Anterior cingulate cortex (tissue), 58 donors: Measurements from ENCODE around the gene EIF4A3.
A peak's percentile ranks its signal among the peaks of the same experiment; 100 is the strongest.

Experiments
- DNase-seq, 58 donors: peaks; one replicate each; lab custom pipeline; 2025; lab: John Stamatoyannopoulos, UW

EIF4A3 gene

DNA sequence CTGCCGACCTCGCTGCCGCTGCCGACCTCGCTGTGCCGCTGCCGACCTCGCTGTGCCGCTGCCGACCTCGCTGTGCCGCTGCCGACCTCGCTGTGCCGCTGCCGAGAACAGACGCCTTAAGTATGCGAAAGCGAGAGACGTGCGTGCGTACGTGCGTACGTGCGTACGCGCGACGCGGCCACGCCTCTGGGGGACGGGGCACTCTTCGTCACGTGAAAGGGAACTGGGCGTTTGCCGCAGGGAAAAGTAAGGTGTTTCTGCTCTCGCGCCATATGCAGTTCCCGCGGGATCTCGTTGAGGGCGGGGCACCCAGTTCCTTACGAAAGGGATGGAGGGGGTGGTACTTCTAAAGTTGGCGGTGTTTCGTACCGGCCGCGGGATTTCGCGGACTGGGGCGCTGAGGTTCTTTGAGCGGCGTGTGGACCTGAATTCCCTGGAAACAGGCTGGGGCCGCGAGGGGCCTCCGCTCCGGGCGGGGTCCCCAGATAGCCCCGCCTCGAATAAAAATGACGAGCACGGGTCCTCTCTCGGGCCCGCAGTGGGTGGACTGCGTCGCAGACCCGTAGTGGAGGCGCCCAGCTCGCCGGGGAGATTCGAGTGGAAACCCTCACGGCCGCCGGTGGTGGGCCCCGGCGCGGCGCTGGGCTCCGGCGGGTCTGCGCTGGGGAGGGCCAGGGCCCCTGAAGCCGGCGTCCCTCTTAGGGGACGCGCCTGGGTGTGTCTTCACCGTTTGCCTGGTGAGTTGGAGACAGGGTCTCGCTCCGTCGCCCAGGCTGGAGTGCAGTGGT, at the start of gene EIF4A3:
Gene EIF4A3, minus strand, starts transcription at position 94 of the 788 bp plus-strand sequence. CDS start 167 bp downstream, outside the sequence.
- DNase-seq: peak; percentile 54 to 99 (median 96)

DNA sequence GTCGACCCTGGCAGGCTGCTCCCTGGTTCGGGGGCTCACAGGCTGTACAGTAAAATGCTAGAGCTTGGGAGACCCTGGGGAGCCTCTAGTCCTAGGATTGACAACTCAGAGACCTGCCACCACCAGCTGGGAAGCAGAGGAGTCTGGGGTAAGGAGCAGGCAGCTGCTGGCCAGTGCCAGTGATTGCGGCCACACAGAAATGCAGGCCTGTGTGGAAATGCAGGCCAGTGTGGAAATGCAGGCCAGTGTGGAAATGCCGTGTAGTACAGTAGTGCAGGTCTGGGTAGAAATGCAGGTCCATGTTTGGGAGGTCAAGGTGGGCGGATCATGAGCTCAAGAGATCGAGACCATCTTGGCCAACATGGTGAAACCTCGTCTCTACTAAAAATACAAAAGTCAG, 49.7 kb upstream of the EIF4A3 start:
- no peak for DNase-seq

DNA sequence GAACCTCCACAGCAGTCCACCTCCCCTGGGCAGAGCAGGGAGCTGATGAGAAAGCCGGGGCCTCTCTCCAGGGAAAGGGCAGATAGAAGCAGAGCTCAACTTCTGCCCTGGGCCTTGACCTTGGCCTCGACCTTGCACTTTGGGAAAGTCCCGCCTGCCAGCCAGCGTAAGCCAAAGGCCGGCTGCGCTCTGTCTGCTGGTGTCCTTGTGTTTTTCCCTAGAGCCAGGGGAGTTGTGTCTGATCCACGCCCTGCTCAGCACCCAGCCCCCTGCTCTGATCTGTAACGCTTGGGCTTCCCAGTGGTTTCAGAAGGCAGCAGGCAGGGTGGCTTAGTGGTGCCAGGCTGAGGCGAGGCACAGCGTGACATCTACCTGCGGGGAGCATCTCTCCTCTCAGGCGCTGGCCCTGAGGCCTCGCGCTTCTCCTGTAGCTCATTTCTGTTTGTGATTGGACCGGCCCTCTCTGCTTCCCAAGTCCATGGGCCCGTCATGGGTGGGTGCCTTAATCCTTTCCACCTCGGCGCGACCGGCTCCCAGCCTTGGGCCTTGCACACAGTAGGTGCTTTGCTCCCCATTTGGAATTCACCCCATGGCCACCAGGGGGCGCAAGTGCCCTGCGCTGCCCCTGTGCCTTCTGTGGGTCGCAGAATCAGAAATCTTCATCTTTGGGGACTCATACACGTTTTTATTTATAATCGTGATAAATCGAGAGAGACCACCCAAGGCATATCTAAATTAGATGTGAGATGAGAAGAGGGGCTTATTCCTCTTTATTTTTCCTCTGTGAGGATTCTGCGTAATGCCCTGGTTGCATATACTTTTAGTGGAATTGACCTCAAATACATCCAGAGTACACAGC, 49.0 kb upstream of the EIF4A3 start:
- DNase-seq: no peak

DNA sequence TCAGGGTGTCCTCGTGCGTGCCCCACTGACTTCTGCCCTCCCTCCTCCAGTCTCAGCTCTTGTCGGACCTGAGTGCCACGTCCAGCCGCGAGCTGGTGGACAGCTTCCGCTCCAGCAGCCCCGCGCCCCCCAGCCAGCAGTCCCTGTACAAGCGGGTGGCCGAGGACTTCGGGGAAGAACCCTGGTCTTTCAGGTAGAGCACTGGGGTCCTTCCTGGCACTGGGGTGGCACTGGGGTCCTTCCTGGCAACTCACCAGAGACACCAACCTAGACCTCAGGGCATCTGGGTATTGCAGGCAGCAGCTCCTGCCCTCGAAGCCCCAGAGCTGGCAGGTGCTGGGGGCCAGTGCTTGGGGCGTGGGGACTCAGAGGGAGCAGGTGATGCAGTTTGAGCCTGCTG, 48.2 kb upstream of the EIF4A3 start:
- DNase-seq: no peak

DNA sequence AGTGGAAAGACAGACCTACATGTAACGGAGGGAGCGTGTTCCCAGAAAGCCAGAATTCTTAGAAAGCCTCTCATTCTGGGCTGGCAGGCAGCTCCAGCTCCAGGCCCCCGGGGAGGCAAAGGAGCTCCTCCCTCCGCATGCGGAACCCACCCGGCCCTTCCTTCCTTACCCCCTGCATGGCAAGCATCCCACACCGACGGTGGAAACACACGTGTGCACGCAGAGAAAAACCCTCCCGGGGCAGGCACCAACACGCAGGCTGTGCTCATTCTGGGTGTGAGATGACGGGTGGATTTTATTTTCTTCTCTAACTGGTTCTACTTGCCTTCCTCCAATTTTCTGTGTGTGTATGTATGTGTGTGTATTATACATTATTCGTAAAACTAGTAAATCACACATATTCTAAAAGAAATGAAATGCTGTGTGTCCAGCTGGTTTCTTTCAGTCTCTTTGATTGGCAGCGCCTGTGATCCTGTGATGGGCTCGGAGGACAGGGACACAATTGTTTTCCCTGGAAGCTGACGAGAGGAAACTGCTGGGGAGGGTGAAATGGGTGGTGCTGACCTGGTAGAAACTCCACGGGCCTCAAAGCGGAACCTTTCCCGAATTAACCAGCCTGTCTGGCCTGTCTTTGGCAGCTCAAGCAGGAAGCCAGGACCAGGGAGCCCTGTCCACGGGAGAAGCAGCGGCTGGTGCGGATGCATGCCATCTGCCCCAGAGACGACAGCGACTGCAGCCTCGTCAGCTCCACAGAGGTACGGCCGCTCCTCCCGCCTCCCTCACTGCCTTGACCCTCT, 45.1 kb upstream of the EIF4A3 start:
- DNase-seq: peak in 39 of 58 donors; percentile 5 to 78 (median 34)

DNA sequence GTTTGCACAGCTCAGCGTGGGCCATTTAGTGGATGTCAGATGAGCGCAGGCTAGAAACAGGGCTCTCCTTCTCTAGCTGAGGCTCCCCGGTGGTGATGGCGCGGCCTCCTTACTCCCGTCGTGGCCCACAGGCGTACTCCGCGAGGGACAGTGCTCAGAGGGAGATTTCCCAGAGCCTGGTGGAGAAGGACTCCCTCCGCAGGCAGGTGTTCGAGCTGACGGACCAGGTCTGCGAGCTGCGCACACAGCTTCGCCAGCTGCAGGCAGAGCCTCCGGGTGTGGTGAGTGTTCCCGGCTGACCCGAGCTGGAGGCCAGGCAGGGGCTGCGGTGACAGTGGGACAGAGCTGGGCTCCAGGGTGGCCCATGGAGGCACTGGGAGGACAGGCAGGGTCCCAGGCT, 44.3 kb upstream of the EIF4A3 start:
- no peak for DNase-seq

DNA sequence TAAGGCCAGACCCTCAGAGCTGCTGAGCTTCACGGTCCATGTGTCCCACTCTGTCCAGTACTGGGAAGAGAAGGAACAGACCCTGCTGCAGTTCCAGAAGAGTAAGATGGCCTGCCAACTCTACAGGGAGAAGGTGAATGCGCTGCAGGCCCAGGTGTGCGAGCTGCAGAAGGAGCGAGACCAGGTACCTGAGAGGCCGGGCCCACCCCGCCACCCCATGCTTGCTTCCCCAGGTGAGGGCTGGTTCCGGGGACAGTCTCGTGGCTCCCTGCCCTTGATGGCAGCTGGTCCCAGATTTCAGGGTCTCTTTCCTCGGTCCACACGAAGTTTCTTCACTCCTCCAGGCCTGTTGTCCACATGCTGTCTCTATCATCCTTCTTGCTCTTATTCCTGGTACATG, 43.8 kb upstream of the EIF4A3 start:
- no peak for DNase-seq

DNA sequence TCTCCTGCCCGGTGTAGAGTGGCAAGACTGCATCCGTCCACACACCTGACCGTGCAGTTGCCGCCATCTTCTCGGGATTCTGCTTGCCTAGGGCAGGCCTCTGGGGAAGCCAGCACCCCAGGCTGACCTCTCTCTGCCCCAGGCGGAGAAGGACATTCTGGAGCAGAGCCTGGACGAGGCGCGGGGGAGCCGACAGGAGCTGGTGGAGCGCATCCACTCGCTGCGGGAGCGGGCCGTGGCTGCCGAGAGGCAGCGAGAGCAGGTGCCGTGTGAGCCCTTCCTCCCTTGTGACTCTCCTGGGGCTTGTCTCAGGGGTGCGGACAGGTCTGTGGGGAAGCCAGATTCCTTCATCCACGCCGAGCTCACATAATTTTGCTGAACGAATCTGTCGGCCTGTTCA, 42.7 kb upstream of the EIF4A3 start:
- DNase-seq: no peak

DNA sequence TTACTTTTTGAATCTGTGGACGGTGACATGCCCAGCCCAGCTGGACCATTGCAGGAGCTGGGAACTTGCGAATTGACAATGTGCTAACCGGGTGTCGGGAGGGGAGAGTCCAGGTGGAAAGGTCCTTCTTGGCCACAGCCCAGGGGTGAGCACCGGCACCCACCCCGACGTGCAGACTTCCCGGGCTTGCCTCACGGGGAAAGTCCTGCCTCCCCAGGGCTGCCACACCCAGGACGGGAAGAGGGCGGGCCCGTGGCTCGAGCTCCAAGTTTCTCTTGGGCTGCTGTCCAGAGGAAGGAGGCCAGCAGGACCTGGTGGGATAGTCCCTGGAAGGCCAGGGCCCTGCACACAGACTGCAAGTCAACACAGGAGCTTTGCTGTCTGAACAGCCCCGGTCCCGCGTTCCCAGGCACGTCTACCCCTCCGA, 40.6 kb upstream of the EIF4A3 start:
- DNase-seq: no peak

DNA sequence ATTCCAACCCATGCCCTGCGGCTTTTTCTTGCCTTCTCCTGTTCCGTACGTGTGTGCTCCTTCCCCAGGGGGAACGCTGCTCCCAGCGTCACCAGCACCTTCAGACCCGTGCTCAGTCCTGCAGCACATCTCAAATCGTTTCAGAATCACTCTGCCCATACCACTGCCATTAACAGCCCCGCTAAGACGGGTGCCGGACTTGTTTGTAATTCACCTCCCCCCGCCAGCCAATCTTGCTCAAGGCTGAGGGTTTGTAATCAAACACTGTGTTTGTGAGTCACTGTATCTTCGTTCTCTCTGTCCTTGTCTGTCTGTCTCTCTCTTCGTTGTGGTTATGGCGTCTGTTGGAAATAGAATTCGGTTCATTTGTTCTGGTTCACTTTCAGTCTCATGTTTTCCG, 40.2 kb upstream of the EIF4A3 start:
- no peak for DNase-seq

DNA sequence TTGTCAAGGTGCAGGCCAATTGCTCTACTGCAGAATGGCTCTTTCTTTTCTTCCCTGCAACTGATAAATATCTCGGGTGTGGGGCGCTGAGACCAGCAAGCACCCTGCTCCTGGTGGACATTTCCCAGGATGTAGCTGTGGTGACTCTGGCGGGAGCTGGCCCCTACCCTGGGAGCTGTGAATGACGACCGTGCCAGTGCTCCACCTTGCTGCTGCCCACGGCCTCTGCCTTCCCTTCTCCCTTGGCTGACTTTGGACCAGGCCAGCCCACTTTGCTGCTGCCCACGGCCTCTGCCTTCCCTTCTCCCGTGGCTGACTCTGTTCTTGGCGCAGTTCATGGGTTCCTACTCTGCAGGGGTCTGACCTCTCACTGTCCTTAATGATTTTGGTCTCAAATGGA, 39.0 kb upstream of the EIF4A3 start:
- DNase-seq: no peak

DNA sequence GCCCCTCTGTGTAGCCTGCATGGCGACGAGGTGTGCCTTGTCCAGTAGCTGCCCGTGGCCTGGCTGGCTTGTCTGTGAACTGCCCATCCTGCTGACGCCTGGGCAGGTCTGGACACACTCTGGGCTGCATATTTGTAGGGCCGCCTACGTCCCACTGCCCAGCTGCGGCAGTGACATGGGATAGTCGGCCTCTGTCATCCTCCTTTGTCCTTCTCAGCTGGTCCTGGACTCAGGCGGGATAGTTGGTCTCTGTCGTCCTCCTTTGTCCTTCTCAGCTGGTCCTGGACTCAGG, 37.4 kb upstream of the EIF4A3 start:
- no peak for DNase-seq

DNA sequence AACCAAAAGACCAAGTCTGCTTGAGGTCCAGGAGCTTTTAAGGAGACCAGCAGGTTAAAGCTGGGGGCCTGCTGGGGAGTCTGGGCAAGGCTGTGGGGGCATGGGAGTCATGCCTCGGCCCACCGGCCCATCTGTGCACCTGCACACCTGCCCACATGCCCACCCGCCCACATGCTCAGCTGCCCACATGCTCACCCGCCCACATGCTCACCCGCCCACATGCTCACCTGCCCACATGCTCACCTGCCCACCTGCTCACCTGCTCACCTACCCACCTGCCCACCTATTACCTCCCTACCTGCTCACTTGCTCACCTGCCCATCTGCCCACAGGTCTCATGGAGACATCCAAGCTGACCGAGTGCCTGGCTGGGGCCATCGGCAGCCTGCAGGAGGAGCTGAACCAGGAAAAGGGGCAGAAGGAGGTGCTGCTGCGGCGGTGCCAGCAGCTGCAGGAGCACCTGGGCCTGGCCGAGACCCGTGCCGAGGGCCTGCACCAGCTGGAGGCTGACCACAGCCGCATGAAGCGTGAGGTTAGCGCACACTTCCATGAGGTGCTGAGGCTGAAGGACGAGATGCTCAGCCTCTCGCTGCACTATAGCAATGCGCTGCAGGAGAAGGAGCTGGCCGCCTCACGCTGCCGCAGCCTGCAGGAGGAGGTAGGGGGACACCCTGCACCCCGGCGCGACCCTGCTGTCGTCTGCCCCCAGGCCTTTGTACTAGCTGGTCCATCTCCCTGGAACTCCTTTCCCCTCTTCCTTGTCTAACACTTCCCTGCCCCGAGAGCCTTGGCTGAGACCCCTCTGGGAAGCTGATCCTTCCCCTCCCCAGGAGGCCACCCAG, 36.9 kb upstream of the EIF4A3 start:
- no peak for DNase-seq

DNA sequence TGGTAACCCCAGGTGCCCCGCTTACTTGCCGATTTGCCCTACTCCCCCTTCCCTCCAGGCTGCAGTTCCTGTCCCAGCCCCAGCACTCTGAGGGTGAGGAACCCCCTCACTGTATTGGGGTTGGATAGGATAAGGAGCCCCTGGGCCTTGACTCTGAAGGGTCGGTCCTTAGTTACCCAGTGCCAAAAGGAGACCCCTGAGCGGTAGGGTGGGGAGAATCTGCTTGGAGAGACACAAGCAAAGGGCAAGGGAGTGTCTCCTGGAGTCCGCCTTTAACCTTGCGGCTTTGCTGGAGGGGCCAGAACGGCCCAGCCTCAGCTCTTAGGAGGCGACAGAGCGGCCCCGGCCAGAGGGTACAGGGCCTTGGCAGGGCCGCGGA, 35.9 kb upstream of the EIF4A3 start:
- DNase-seq: no peak

DNA sequence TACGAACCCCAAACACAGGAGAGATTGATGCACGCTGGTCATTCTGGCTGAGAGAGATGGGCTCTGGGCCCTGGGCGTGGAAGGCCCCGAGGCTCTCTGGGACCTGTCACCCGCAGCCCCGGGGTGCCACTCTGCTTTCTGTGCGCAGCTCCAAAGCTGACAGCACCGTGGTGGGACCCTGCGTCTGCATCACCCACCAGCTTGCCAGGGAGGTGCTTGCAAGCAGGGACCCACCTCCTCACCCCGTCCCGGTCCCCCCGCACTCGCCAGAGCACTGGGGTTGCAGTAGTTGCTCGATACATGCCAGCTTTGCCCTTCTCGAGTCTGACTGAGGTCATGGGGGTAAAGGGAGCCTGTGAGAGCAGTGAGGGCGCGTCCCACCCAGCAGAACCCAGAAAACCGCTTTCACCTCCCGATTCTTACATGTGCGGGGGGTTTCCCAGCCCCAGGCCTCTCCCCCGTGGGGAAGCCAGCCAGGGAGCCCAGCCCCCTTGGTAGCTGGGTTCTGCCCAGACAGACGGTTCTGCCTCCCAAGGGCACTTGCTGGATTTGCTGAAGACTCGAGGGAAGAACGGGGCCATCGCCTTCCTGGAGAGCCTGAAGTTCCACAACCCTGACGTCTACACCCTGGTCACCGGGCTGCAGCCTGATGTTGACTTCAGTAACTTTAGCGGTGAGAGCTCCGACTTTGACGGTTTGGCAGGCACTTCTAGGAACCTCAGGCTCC, 35.4 kb upstream of the EIF4A3 start:
- DNase-seq: no peak

DNA sequence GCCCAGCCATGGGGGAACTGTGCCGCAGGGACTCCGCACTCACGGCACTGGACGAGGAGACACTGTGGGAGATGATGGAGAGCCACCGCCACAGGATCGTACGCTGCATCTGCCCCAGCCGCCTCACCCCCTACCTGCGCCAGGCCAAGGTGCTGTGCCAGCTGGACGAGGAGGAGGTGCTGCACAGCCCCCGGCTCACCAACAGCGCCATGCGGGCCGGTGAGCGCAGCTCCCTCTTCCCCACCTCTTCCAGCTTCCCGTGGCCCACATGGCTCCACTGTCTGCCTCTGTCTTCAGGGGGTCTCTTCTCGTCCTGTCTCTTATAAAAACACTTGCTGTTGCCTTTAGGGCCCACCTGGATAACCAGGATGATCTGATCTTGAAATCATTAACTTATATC, 34.5 kb upstream of the EIF4A3 start:
- no peak for DNase-seq

DNA sequence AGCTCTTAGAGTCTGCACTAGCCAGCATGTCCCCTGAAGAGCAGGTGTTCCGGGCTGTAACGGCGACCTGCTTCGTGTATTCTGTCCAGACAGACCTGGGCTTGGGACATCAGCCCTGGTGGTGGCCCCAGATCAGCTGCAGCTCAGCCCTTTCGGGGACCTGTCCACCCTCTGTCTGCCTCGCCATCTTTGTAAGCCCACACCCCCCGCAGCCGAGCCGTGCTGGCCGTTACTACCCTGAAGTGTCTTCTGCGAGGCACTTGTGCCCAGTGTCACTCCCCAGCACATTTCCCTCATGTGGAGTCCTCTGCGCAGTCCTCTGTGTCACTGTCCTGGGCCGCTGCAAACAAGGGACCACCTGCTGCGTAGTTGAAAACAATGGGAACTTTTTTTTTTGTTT, 33.3 kb upstream of the EIF4A3 start:
- DNase-seq: no peak

DNA sequence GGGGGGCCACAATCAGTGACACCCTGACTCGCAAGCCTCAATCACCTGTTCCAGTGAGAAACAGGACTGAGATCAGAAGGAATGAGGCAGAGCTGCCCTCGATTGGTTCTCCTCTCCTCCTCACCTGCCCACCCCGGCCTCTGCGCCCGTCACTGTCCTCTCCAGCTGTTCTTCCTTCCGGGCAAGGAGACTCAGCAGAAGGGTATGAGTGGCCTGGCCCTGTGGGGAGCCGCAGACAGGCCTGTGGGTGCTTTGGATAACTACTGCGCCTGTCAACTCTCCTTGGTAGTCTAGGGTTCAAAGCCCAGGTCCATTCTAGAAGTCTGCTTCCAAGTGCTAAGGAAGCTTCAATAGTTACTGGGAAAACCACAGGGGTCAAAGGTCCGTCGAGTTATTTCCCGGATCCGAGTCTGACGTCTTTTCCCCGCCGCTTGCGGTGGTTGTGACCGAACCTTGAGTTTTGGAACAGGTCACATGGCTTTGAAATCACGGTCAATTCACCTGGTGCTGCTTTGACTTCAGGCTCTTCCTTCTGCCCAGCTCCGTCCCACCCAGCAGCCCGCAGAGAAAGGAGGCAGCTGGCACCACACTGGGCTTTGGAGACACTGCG, 31.2 kb upstream of the EIF4A3 start:
- no peak for DNase-seq

DNA sequence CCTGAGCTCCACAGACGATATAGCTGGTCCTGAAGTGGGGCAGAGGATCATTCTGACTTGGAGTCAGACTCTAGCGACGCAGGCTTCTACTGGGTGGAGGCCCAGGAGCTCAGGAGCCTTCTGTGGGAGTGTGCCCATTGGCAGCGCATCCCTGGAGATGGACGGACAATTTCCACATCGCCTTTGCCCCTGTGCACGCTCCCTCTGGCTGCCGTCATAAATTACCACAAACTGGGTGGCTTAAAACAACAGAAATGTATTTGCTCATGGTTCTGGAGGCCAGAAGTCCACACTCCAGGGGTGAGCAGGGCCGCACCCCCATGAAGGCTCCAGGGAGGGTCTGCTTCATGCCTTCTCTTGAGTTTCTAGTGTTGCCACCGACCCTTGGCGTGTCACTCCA, 29.8 kb upstream of the EIF4A3 start:
- no peak for DNase-seq
